Bronchial epithelial cell (primary cell): ENCODE data around the gene PRDM1. TPM values are rescaled to one million over a fixed set of nuclear protein-coding genes. Genes with fewer than 3 reads are reported as not detected.

Experiments used
- DNase-seq: peaks from one replicate; pipeline ENCODE4 v3.0.0-alpha.2; 2010; ENCODE audit warnings: low read depth
- FAIRE-seq: peaks from 2 replicates; lab custom pipeline; 2011; peaks lifted over from hg19 to GRCh38; lab: Jason Lieb, UNC
- H3K27me3 ChIP-seq: 2 replicates; pipeline ENCODE4 v1.5.1; 2011; ENCODE audit warnings: low read length; ENCODE audit not compliant: control insufficient read depth, insufficient read depth
- H3K36me3 ChIP-seq: 2 replicates; pipeline ENCODE4 v1.5.1; 2011; ENCODE audit warnings: low read length; ENCODE audit not compliant: control insufficient read depth, insufficient read depth
- H3K4me3 ChIP-seq: 2 replicates; pipeline ENCODE4 v1.5.1; 2011; ENCODE audit warnings: mild to moderate bottlenecking, low read depth, low read length, control low read depth
- total RNA-seq: library from RNA; depleted of rRNA; stranded (reverse); fragments of >200 nt; gene quantifications from 2 replicates; pipeline ENCODE4 v1.2.1, GENCODE V29; 2014
- TF ChIP-seq, protein P1 (sequence below): IDR thresholded peaks from 2 replicates; pipeline ENCODE4 v1.5.1; 2011; ENCODE audit warnings: mild to moderate bottlenecking, moderate library complexity, low read length, control low read depth, inconsistent platforms; ENCODE audit not compliant: insufficient read depth, severe bottlenecking

Gene PRDM1
- total RNA-seq, 1 donor from 2014 or later, result 5.3 TPM

DNA sequence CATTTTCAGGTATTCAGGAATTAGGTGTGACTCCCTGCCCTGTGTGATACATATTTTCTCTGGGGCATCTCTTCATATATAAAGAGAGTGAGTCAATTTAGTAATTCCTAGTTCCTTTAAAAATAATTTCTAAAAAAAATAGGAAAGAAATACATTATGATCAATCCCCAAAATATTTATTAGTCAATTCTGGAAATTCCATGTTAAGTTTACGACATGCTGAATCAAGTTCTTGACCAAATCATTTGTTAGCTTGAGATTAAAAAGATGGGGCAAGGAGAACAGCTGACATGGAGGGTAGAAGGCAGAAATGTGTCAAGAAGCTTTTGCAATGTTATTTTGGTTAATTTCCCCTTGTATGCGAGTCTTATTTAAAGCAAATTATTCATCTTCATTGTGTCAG is 22.7 kb upstream of the PRDM1 start:
- H3K4me3 ChIP-seq, result no peak overlapping the region
- FAIRE-seq (no peak), DNase-seq (peak; percentile 90)
- no peaks in the 10 kb centered on the region for H3K36me3 ChIP-seq
- TF ChIP-seq, protein P1, sequence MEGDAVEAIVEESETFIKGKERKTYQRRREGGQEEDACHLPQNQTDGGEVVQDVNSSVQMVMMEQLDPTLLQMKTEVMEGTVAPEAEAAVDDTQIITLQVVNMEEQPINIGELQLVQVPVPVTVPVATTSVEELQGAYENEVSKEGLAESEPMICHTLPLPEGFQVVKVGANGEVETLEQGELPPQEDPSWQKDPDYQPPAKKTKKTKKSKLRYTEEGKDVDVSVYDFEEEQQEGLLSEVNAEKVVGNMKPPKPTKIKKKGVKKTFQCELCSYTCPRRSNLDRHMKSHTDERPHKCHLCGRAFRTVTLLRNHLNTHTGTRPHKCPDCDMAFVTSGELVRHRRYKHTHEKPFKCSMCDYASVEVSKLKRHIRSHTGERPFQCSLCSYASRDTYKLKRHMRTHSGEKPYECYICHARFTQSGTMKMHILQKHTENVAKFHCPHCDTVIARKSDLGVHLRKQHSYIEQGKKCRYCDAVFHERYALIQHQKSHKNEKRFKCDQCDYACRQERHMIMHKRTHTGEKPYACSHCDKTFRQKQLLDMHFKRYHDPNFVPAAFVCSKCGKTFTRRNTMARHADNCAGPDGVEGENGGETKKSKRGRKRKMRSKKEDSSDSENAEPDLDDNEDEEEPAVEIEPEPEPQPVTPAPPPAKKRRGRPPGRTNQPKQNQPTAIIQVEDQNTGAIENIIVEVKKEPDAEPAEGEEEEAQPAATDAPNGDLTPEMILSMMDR, result no peak
- no peaks in the 10 kb centered on the region for H3K27me3 ChIP-seq

DNA sequence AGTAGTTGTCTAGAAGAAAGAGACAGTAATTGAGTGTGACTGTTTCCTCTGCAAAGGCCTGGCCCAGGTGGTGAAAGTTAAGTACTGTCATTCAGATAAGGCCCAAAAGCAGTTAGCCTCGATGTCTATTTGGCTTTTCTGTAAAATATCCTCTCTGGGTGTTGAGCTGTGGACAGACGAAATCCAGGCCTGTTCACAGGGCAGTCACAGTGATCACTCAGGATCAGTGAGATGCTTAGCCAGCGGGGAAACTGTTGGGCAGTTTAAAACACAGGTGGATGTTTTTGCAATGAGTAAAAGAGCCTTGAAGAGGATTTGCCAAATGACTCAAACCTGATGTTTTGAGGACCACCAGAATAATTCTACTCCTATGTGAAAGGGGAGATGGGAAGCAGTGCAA is 22.0 kb upstream of the PRDM1 start:
- no peak for FAIRE-seq
- Histone ChIP-seq H3K36me3 (no peaks in the 10 kb centered on the region), H3K27me3 (peaks cover 2% of the 10 kb centered on the region), H3K4me3 (no peak overlapping the region)
- DNase-seq, result no peak
- TF ChIP-seq, protein P1, result no peak

GRCh38 chr6:106064756-106065155 is 21.4 kb upstream of the PRDM1 start:
- FAIRE-seq, result no peak
- H3K27me3 ChIP-seq, result peaks cover 2% of the 10 kb centered on the region

DNA sequence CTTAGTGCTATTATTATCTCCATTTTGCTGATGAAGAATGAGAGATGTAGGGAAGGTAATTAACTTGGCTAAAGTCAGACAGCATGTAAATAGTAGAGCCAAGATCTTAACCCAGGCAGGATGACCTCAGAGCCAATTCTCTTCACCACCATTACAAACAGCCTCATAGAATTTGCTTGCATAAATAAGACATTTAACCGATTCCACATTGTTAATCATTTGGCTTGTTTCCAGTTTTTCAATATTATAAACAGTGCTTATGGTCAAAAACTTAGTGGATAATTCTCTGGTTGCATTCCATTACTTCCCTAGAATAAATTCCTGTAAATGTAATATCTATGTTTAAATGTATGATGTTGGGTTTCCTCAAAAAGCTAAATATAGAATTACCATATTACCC is 19.1 kb upstream of the PRDM1 start:
- TF ChIP-seq, protein P1, result no peak
- Histone ChIP-seq H3K4me3 (no peak overlapping the region), H3K27me3 (peaks cover 2% of the 10 kb centered on the region), H3K36me3 (no peaks in the 10 kb centered on the region)
- FAIRE-seq (no peak), DNase-seq (no peak)

More at GRCh38 chr6:106064756-106065155, 21.4 kb upstream of the PRDM1 start:
- TF ChIP-seq, protein P1, result no peak
- H3K4me3 ChIP-seq, result no peak overlapping the region
- DNase-seq, result no peak
- H3K36me3 ChIP-seq, result no peaks in the 10 kb centered on the region

- DNase-seq (peak; percentile 67), FAIRE-seq (no peak)
- no peak overlapping the region for H3K4me3 ChIP-seq
- TF ChIP-seq, protein P1, result no peak
- peaks cover 5% of the 10 kb centered on the region for H3K27me3 ChIP-seq
- no peaks in the 10 kb centered on the region for H3K36me3 ChIP-seq
Observed at GRCh38 chr6:106069478-106069877, 16.7 kb upstream of the PRDM1 start.

- TF ChIP-seq, protein P1, result no peak
- DNase-seq, result no peak
- no peak for FAIRE-seq
- Histone ChIP-seq H3K27me3 (peaks cover 5% of the 10 kb centered on the region), H3K36me3 (no peaks in the 10 kb centered on the region), H3K4me3 (no peak overlapping the region)
Observed at GRCh38 chr6:106070636-106071035, 15.5 kb upstream of the PRDM1 start.
